SH-SY5Y (cell line): Measurements from ENCODE around the gene OR6C75.

Experiments
- GATA2 ChIP-seq: IDR thresholded peaks from 2 replicates; pipeline ENCODE4 v1.6.1; 2011; ENCODE audit warnings: mild to moderate bottlenecking, low read depth, low read length
- GATA3 ChIP-seq: IDR thresholded peaks from 2 replicates; pipeline ENCODE4 v1.6.1; 2011; ENCODE audit warnings: low read depth, mild to moderate bottlenecking, low read length, moderate library complexity

GRCh38 chr12:55314043-55314442 is 48.7 kb upstream of the OR6C75 start, which contains the start of gene OR6C1:
- TF ChIP-seq GATA2: no peak
- TF ChIP-seq GATA3: no peak
